T1000 (cell line): ENCODE results near the gene NLRX1.
A peak's percentile ranks its signal among the peaks of the same experiment; 100 is the strongest.
"Not testable (repeated sequence)": the region's sequence is repeated elsewhere in the genome, so short reads cannot be mapped to it uniquely, and the experiment has no call there.

ENCODE experiments used
- DNase-seq: peaks from one replicate; lab custom pipeline; 2025; ENCODE audit warnings: mixed read lengths; lab: John Stamatoyannopoulos, UW

Gene NLRX1

GRCh38 chr11:119168471-119169281 is at the start of gene NLRX1:
Gene NLRX1 (plus strand): TSS chr11:119168725. CDS start chr11:119171404, 2,679 bp downstream.
- peak; percentile 60 for DNase-seq

GRCh38 chr11:119118946-119119345 is 49.6 kb upstream of the NLRX1 start:
- no peak for DNase-seq

- no peak for DNase-seq
Observed at GRCh38 chr11:119120639-119121007, 47.9 kb upstream of the NLRX1 start.

- DNase-seq: peak; percentile 95
Observed at GRCh38 chr11:119121008-119121810, 47.3 kb upstream of the NLRX1 start, which contains the start of gene HINFP. Gene HINFP (plus strand): TSS chr11:119121580. CDS start chr11:119126945, 5,365 bp downstream.

- DNase-seq: no peak
Observed at GRCh38 chr11:119121811-119122124, 46.8 kb upstream of the NLRX1 start.

- DNase-seq: no peak
Observed at GRCh38 chr11:119125821-119126220, 42.7 kb upstream of the NLRX1 start.

GRCh38 chr11:119126675-119127268 is 41.8 kb upstream of the NLRX1 start:
- no peak for DNase-seq

- DNase-seq: no peak
Observed at GRCh38 chr11:119130662-119131061, 37.9 kb upstream of the NLRX1 start.

GRCh38 chr11:119134389-119134978 is 34.0 kb upstream of the NLRX1 start:
- no peak for DNase-seq

GRCh38 chr11:119139276-119139675 is 29.2 kb upstream of the NLRX1 start:
- not testable (repeated sequence) for DNase-seq

- DNase-seq: peak; percentile 22
Observed at GRCh38 chr11:119144825-119145486, 23.6 kb upstream of the NLRX1 start.

- no peak for DNase-seq
Observed at GRCh38 chr11:119145551-119145950, 23.0 kb upstream of the NLRX1 start.

GRCh38 chr11:119147604-119148333 is 20.8 kb upstream of the NLRX1 start:
- no peak for DNase-seq

- DNase-seq: no peak
Observed at GRCh38 chr11:119148720-119149017, 19.9 kb upstream of the NLRX1 start.

GRCh38 chr11:119149018-119149785 is 19.3 kb upstream of the NLRX1 start, which contains the start of gene ABCG4:
Gene ABCG4 (plus strand): TSS chr11:119149052. CDS start chr11:119149966, 914 bp downstream.
- no peak for DNase-seq

- DNase-seq: no peak
Observed at GRCh38 chr11:119149786-119150275, 18.7 kb upstream of the NLRX1 start.

- DNase-seq: no peak
Observed at GRCh38 chr11:119152043-119152442, 16.5 kb upstream of the NLRX1 start.

GRCh38 chr11:119152604-119153003 is 15.9 kb upstream of the NLRX1 start:
- DNase-seq: no peak

GRCh38 chr11:119153049-119153818 is 15.3 kb upstream of the NLRX1 start:
- DNase-seq: no peak
